GM18499 (cell line): ENCODE measurements around the gene CCDC190.
"Not testable (repeated sequence)": the region's sequence is repeated elsewhere in the genome, so short reads cannot be mapped to it uniquely, and the experiment has no call there.

Source experiments
- ATAC-seq: cut with Tn5 transposase; IDR thresholded peaks from one replicate; pipeline ENCODE4 v1.9.1; 2021; ENCODE audit warnings: moderate number of reproducible peaks; ENCODE audit not compliant: insufficient read depth, unreplicated experiment

CCDC190 gene

GRCh38 chr1:162838863-162839262, 22.1 kb downstream of the CCDC190 start:
- ATAC-seq = no peak

- peak; percentile 93 for ATAC-seq
Observed at GRCh38 chr1:162835157-162835899, 25.6 kb downstream of the CCDC190 start.

- ATAC-seq = no peak
Observed at GRCh38 chr1:162832470-162832869, 28.5 kb downstream of the CCDC190 start.

GRCh38 chr1:162829268-162829667, 31.7 kb downstream of the CCDC190 start:
- no peak for ATAC-seq

- ATAC-seq = no peak
Observed at GRCh38 chr1:162823771-162824525, 37.0 kb downstream of the CCDC190 start.

- no peak for ATAC-seq
Observed at GRCh38 chr1:162823231-162823630, 37.7 kb downstream of the CCDC190 start.

- no peak for ATAC-seq
Observed at GRCh38 chr1:162822391-162823200, 38.4 kb downstream of the CCDC190 start.

GRCh38 chr1:162818666-162819065, 42.3 kb downstream of the CCDC190 start:
- not testable (repeated sequence) for ATAC-seq

GRCh38 chr1:162818136-162818535, 42.8 kb downstream of the CCDC190 start:
- not testable (repeated sequence) for ATAC-seq

GRCh38 chr1:162812357-162812756, 48.6 kb downstream of the CCDC190 start:
- ATAC-seq = not testable (repeated sequence)

- ATAC-seq = not testable (repeated sequence)
Observed at GRCh38 chr1:162807503-162807902, 53.5 kb downstream of the CCDC190 start.
